Measurements from ENCODE around the gene NUTM2D. TPM values are rescaled to one million over a fixed set of nuclear protein-coding genes. Genes with fewer than 3 reads are reported as not detected.
"Not testable (repeated sequence)": the region's sequence is repeated elsewhere in the genome, so short reads cannot be mapped to it uniquely, and the experiment has no call there.

NUTM2D gene
- total and polyA plus RNA-seq, 2 donors (not counting 3 experiments of a cell fraction or from before 2014, with no cell fraction given): 1.3 to 1.4 TPM

- FAIRE-seq; H3K9me1 ChIP-seq (replicated peaks; ENCODE audit: control insufficient read depth, extremely low read depth, insufficient read depth, low read length); CTCF ChIA-PET: not testable (repeated sequence)
These were observed 25.8 kb downstream of the NUTM2D start for GRCh38 chr10:87383149-87383857.

GRCh38 chr10:87384283-87384682, 26.7 kb downstream of the NUTM2D start:
- H3K27me3 ChIP-seq (ENCODE audit: control insufficient read depth in 2 of 2, insufficient read depth in 2 of 2, low read length in 2 of 2); CTCF ChIA-PET; intact Hi-C loops (cut with micrococcal nuclease); H3K79me2 ChIP-seq (ENCODE audit: control insufficient read depth, insufficient read depth, low read length); H3K36me3 ChIP-seq (ENCODE audit: control insufficient read depth in 2 of 2, extremely low read depth in 1 of 2, insufficient read depth in 2 of 2, low read length in 2 of 2); H3K9ac ChIP-seq (replicated peaks; ENCODE audit: extremely low read depth, insufficient read depth, low read length); dilution Hi-C loops (cut with MboI; ENCODE audit: extremely low pct_ligation_motif_present, low sequenced_read_pairs); H2AFZ ChIP-seq (ENCODE audit: low read depth, low read length); H3K27ac ChIP-seq (ENCODE audit: insufficient read depth, low read depth, low read length); H3K9me1 ChIP-seq (replicated peaks; ENCODE audit: control insufficient read depth, extremely low read depth, insufficient read depth, low read length); FAIRE-seq; H3K9me3 ChIP-seq (replicated peaks; ENCODE audit: control insufficient read depth, insufficient read depth, low read length); POLR2A ChIA-PET; H3K4me3 ChIP-seq (replicated peaks in 1 of 3; ENCODE audit: insufficient read depth in 1 of 3, low read depth in 1 of 3, low read length in 3 of 3); BruUV-seq (replicated peaks); H3K4me1 ChIP-seq (ENCODE audit: control insufficient read depth, extremely low read depth, insufficient read depth, low read length); H4K20me1 ChIP-seq (replicated peaks; ENCODE audit: control insufficient read depth, extremely low read depth, insufficient read depth, low read length); DNase-seq (ENCODE audit: low read depth, low spot score); H3K4me2 ChIP-seq (ENCODE audit: insufficient read depth, low read length): not testable (repeated sequence)

More at GRCh38 chr10:87383149-87383857, 25.8 kb downstream of the NUTM2D start:
- peak; percentile 10 for TF ChIP-seq FOS (IDR thresholded peaks at IDR 0.05; ENCODE audit: borderline replicate concordance, insufficient read depth, low read length)
- H3K4me1 ChIP-seq (ENCODE audit: control insufficient read depth, extremely low read depth, insufficient read depth, low read length); H3K4me3 ChIP-seq (replicated peaks in 1 of 3; ENCODE audit: insufficient read depth in 1 of 3, low read depth in 1 of 3, low read length in 3 of 3); POLR2A ChIA-PET; H3K4me2 ChIP-seq (ENCODE audit: insufficient read depth, low read length); dilution Hi-C loops (cut with MboI; ENCODE audit: extremely low pct_ligation_motif_present, low sequenced_read_pairs); H4K20me1 ChIP-seq (replicated peaks; ENCODE audit: control insufficient read depth, extremely low read depth, insufficient read depth, low read length); H3K27me3 ChIP-seq (ENCODE audit: control insufficient read depth in 2 of 2, insufficient read depth in 2 of 2, low read length in 2 of 2); intact Hi-C loops (cut with micrococcal nuclease); H2AFZ ChIP-seq (ENCODE audit: low read depth, low read length); H3K36me3 ChIP-seq (ENCODE audit: control insufficient read depth in 2 of 2, extremely low read depth in 1 of 2, insufficient read depth in 2 of 2, low read length in 2 of 2); H3K9me3 ChIP-seq (replicated peaks; ENCODE audit: control insufficient read depth, insufficient read depth, low read length); H3K79me2 ChIP-seq (ENCODE audit: control insufficient read depth, insufficient read depth, low read length); H3K9ac ChIP-seq (replicated peaks; ENCODE audit: extremely low read depth, insufficient read depth, low read length): not testable (repeated sequence)
- peak overlapping the region; percentile 23 for H3K27ac ChIP-seq (ENCODE audit: insufficient read depth, low read depth, low read length)
- DNase-seq (ENCODE audit: low read depth, low spot score): peak; percentile 34
- BruUV-seq (replicated peaks): TSS peak; percentile 92

DNA sequence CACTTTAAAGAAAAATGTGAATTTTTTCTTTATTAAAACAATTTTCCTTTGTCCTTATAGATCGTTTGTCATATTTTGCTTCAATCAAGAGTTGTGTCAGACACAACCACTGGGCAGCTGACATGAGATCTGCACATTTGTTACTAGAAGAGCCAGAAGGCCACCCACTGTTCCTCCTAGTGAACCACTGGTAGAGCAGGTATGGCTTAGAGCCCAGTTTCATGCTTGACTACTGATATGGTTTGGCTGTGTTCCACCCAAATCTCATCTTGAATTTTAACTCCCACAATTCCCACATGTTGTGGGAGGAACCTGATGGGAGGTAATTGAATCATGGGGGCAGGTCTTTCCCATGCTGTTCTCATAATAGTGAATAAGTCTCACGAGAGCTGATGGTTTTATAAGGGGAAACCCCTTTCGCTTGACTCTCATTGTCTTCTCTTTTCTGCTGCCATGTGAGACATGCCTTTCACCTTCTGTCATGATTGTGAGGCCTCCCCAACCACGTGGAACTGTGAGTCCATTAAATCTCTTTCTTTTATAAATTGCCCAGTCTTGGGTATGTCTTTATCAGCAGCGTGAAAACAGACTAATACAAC, 28.3 kb downstream of the NUTM2D start:
- H3K9me3 ChIP-seq (replicated peaks; ENCODE audit: control insufficient read depth, insufficient read depth, low read length); H4K20me1 ChIP-seq (replicated peaks; ENCODE audit: control insufficient read depth, extremely low read depth, insufficient read depth, low read length); BruUV-seq (replicated peaks); intact Hi-C loops (cut with micrococcal nuclease); H3K9ac ChIP-seq (replicated peaks; ENCODE audit: extremely low read depth, insufficient read depth, low read length); dilution Hi-C loops (cut with MboI; ENCODE audit: extremely low pct_ligation_motif_present, low sequenced_read_pairs); H3K36me3 ChIP-seq (ENCODE audit: control insufficient read depth in 2 of 2, extremely low read depth in 1 of 2, insufficient read depth in 2 of 2, low read length in 2 of 2); DNase-seq (ENCODE audit: low read depth, low spot score); FAIRE-seq; H3K4me2 ChIP-seq (ENCODE audit: insufficient read depth, low read length); H3K27ac ChIP-seq (ENCODE audit: insufficient read depth, low read depth, low read length); H3K79me2 ChIP-seq (ENCODE audit: control insufficient read depth, insufficient read depth, low read length); H3K9me1 ChIP-seq (replicated peaks; ENCODE audit: control insufficient read depth, extremely low read depth, insufficient read depth, low read length); H3K4me1 ChIP-seq (ENCODE audit: control insufficient read depth, extremely low read depth, insufficient read depth, low read length); POLR2A ChIA-PET; H2AFZ ChIP-seq (ENCODE audit: low read depth, low read length); CTCF ChIA-PET; H3K4me3 ChIP-seq (replicated peaks in 1 of 3; ENCODE audit: insufficient read depth in 1 of 3, low read depth in 1 of 3, low read length in 3 of 3); H3K27me3 ChIP-seq (ENCODE audit: control insufficient read depth in 2 of 2, insufficient read depth in 2 of 2, low read length in 2 of 2): not testable (repeated sequence)

- H3K27me3 ChIP-seq (ENCODE audit: control insufficient read depth in 2 of 2, insufficient read depth in 2 of 2, low read length in 2 of 2); dilution Hi-C loops (cut with MboI; ENCODE audit: extremely low pct_ligation_motif_present, low sequenced_read_pairs); H3K79me2 ChIP-seq (ENCODE audit: control insufficient read depth, insufficient read depth, low read length); FAIRE-seq; H3K4me3 ChIP-seq (replicated peaks in 1 of 3; ENCODE audit: insufficient read depth in 1 of 3, low read depth in 1 of 3, low read length in 3 of 3); H3K4me1 ChIP-seq (ENCODE audit: control insufficient read depth, extremely low read depth, insufficient read depth, low read length); BruUV-seq (replicated peaks); POLR2A ChIA-PET; CTCF ChIA-PET; H3K36me3 ChIP-seq (ENCODE audit: control insufficient read depth in 2 of 2, extremely low read depth in 1 of 2, insufficient read depth in 2 of 2, low read length in 2 of 2); H3K9me1 ChIP-seq (replicated peaks; ENCODE audit: control insufficient read depth, extremely low read depth, insufficient read depth, low read length); H3K9ac ChIP-seq (replicated peaks; ENCODE audit: extremely low read depth, insufficient read depth, low read length); H3K9me3 ChIP-seq (replicated peaks; ENCODE audit: control insufficient read depth, insufficient read depth, low read length); intact Hi-C loops (cut with micrococcal nuclease); H2AFZ ChIP-seq (ENCODE audit: low read depth, low read length); H3K27ac ChIP-seq (ENCODE audit: insufficient read depth, low read depth, low read length); H4K20me1 ChIP-seq (replicated peaks; ENCODE audit: control insufficient read depth, extremely low read depth, insufficient read depth, low read length); H3K4me2 ChIP-seq (ENCODE audit: insufficient read depth, low read length); DNase-seq (ENCODE audit: low read depth, low spot score): not testable (repeated sequence)
These were observed 33.8 kb downstream of the NUTM2D start for GRCh38 chr10:87391360-87391759.

All from endothelial cell of umbilical vein (primary cell).